Measurements from ENCODE around the gene FBXW9.
A peak's percentile ranks its signal among the peaks of the same experiment; 100 is the strongest.
"Not testable (repeated sequence)": the region's sequence is repeated elsewhere in the genome, so short reads cannot be mapped to it uniquely, and the experiment has no call there.

The FBXW9 gene

GRCh38 chr19:12680034-12680433 lies 16.4 kb downstream of the FBXW9 start:
- no peak for DNase-seq

GRCh38 chr19:12678039-12678438 lies 18.4 kb downstream of the FBXW9 start:
- not testable (repeated sequence) for DNase-seq

- no peak for DNase-seq
Observed at GRCh38 chr19:12676928-12677327, 19.5 kb downstream of the FBXW9 start.

DNA sequence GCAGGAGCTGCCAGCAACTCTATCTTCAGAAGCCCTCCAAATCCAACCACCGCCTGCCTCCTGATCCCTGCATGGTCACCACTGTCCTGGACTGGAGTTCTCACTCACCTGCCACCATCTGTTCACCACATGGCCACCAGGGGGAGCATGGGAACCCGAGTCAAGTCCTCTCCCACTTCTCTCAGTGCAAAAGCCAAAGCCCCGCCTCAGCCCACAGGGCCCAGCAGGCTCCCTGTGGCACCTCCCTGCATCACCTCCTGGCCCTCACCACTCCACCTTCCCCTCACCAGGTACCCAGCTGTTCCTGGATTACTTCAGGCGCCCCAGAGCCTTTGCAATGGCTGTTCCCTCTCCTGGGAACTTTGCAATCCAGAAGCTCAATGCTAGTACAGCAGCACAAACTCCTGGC lies 20.0 kb downstream of the FBXW9 start:
- peak; percentile 89 for DNase-seq

- DNase-seq, result no peak
Observed at GRCh38 chr19:12675940-12676339, 20.5 kb downstream of the FBXW9 start.

DNA sequence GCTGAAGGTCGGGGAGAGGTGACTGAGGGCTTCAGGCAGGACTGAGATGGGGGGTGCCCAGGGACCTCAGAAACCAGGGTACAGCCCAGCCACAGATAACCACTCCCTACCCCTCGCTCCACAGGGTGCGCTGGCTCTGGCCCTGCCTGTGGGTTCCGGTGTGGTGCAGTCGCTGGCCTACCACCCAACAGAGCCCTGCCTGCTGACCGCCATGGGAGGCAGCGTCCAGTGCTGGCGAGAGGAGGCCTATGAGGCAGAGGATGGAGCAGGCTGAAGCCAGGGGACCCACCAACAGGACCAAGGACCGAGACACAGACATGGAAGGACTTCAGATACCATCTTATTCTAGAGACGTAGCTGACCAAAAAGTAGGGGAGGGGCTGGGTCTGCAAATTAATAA lies 21.0 kb downstream of the FBXW9 start:
- DNase-seq, result no peak

GRCh38 chr19:12672744-12673143 lies 23.7 kb downstream of the FBXW9 start:
- no peak for DNase-seq

GRCh38 chr19:12670159-12670928 lies 26.1 kb downstream of the FBXW9 start:
- no peak for DNase-seq

DNA sequence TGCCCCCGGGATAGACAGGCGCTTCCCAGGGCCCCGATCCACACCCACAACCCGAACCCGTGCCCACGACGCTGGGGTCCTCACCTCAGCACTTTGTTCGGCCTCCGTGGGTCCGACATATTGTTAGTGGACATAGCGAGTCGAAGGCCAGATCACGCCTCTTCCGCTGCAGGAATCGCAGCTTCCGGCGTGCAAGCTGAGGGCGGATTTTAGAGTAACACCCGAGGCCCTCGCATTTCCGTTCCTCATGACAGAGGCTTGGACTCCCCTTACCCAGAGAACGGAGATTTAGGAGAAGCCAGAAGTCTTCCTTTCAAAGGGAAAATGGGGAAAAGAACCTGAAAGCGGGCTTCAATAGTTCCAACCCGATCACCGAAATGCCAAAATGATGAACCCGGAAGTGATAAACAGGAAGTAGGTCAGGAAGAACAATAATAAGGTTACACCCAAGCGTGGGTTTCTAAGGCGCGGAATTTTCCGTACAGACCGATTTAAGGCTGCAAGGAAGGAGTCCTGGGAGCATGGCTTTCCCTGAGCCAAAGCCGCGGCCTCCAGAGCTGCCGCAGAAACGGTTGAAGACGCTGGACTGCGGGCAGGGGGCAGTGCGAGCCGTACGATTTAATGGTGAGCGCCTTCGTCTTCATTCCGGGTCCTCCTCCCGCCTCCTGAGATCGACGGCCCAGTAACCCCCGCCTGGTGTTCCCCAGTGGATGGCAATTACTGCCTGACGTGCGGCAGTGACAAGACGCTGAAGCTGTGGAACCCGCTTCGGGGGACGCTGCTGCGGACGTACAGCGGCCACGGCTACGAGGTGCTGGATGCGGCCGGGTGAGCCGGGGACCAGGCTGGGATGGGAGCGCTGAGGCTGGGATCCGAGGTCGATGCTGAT lies 26.9 kb downstream of the FBXW9 start:
- DNase-seq, result peak; percentile 86

DNA sequence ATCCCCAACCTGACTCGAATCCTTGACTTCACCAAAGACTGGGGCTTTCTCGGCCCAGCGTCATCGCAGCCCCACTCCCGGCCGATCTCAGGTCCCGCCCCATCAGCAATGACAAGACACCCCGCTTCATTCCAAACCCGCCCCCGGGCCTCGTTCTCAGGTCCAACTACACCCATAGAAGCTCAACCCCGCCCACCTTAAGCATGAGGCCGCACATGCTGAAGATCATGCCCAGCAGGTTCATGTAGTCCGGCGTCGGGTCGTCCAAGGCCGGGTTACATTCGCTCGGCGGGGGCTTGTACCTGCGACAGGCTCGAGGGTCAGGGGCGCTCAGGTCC lies 27.5 kb downstream of the FBXW9 start:
- peak; percentile 71 for DNase-seq

GRCh38 chr19:12668346-12668745 lies 28.1 kb downstream of the FBXW9 start:
- no peak for DNase-seq

GRCh38 chr19:12667731-12668302 lies 28.6 kb downstream of the FBXW9 start:
- DNase-seq, result no peak

GRCh38 chr19:12666265-12667048 lies 30.0 kb downstream of the FBXW9 start, which contains the start of the genes MAN2B1 and WDR83:
Gene MAN2B1, minus strand, starts transcription at chr19:12666742. Its CDS starts 41 bp downstream, at chr19:12666701.
Gene WDR83, plus strand, starts transcription at chr19:12666807. Its CDS starts 2,984 bp downstream, at chr19:12669791.
- DNase-seq, result peak; percentile 92

GRCh38 chr19:12665671-12666264 lies 30.7 kb downstream of the FBXW9 start:
- DNase-seq, result no peak

GRCh38 chr19:12665281-12665573 lies 31.2 kb downstream of the FBXW9 start:
- no peak for DNase-seq

GRCh38 chr19:12664406-12665280 lies 31.8 kb downstream of the FBXW9 start:
- DNase-seq, result peak; percentile 37

DNA sequence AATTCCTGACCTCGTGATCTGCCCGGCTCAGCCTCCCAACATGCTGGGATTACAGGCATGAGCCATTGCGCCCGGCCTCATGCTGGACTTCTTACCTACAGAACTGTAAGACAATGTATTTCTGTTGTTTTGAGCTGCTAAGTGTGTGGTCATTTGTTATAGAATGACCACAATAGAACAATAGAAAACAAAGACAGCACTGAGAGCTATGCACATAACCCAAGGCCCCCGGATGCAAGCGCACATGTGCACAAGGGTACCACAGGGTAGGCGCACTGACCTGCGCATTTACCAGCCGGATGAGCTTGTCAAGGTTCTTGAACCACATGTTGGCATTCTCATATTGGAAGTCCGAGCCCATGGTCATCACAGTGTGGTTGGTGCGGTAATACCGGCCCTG lies 35.5 kb downstream of the FBXW9 start:
- DNase-seq, result no peak

DNA sequence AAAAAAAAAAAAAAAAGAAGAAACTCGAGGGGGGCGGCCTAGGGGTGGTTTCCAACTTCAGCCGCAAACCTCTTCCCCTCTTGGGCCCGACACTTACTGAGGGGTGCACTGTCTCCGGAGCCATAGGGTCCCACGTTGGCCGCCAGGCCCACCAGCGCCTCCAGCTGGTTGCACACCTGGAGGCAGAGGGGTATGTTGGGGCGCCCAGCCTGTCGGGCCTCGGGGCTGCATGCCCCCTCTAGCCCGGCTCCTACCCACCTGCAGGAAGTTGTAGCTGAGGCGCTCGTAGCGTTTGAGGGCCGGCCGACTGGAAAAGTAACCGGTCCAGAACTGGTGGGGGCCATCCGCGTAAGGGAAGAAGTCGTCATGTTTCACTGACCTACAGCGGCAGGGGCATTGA lies 38.5 kb downstream of the FBXW9 start:
- no peak for DNase-seq

DNA sequence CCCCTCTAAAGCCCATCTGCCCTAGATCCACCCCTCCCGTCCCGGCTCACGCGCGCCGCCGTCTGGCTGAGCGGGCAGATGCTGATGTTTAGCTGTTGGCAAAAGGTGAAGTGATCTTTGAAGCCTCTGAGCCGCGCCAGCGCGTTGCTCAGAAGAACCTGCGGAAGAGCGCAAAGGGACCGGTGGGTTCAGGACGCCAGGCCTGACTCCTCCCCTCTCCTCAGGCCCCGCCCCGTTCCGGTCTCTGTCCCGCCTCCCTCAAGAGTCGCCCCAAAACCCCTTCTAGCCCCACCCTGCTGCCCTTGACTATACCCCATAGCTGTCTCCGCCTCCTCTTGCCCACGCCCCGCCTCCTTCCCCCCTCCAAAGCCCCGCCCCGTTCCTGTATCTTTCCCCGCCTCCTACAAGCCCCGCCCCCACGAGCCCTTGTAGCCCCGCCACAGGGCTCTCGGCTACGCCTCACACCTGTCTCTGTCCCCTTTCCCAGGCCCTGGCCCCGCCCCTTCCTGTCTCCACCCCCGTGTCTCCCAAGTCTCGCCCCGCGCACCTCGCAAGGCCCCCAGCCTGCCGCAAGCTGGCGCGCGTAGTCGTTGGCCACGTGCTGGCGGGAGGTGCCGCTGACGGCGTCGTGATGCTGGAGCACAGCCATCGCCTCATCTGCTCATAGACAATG lies 39.4 kb downstream of the FBXW9 start:
- no peak for DNase-seq

DNA sequence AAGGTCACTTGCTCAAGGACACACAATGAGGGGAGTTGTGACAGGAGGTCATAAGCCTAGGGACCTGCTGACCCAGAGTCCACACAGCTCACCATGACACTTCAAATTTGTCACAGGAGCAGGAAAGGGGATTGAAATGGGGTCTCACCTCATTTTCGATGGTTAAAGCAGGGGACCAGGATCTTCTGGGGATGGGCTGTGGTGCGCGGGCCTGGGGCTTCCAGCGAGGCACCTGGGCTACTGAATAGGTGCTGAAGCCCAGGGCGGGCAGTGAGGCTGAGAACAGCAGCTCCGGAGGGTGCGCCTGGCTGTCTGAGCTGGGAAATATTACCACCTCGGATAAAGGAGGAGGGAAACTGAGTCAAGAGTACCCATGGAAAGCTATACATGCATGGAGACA lies 40.9 kb downstream of the FBXW9 start:
- no peak for DNase-seq

DNA sequence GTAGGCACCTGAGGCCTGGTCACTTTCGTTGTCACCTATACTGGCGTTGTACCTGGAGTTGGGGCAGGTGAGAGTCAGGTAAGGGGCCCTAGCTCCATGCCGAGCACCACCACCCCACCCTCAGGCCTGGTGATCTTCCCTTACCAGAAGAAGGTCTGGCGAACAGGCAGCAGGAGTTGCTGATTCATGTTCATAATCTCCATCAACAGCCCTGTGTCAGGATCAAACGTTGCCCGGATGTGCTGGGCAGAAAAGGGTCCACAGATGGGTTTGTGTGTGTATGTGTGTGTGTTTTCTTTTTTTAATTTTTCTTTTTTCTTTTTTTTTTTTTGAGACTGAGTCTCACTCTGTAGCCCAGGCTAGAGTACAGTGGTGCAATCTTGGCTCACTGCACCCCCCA lies 44.2 kb downstream of the FBXW9 start:
- DNase-seq, result no peak

Measured in NCI-H146 (cell line).